HEK293 (cell line): Measurements from ENCODE around the gene ESCO1.

Experiments used
- GLI2 ChIP-seq: fragments of 450-650 bp; formaldehyde crosslinking; IDR thresholded peaks from 2 replicates; pipeline ENCODE4; 2017; ENCODE audit warnings: missing biosample characterization, missing genetic modification characterization, low read depth, borderline replicate concordance
- GLI4 ChIP-seq: fragments of 450-650 bp; formaldehyde crosslinking; IDR thresholded peaks from 2 replicates; pipeline ENCODE4 v1.5.1; 2016; ENCODE audit warnings: missing biosample characterization, missing genetic modification characterization
- IKZF3 ChIP-seq: fragments of 450-650 bp; IDR thresholded peaks from 2 replicates; pipeline ENCODE4 v1.5.0; 2018; ENCODE audit warnings: missing biosample characterization, mild to moderate bottlenecking, missing genetic modification characterization, moderate library complexity
- KLF9 ChIP-seq: fragments of 450-650 bp; formaldehyde crosslinking; IDR thresholded peaks from 2 replicates; pipeline ENCODE4 v1.5.1; 2016; ENCODE audit warnings: missing biosample characterization, missing genetic modification characterization, low read depth
- MYNN ChIP-seq: fragments of 450-650 bp; formaldehyde crosslinking; IDR thresholded peaks from 2 replicates; pipeline ENCODE4 v1.5.1; 2016; ENCODE audit warnings: missing biosample characterization, missing genetic modification characterization, borderline replicate concordance
- PRDM2 ChIP-seq: fragments of 450-650 bp; formaldehyde crosslinking; IDR thresholded peaks from 2 replicates; pipeline ENCODE4 v1.5.1; 2016; ENCODE audit warnings: missing biosample characterization, missing genetic modification characterization, borderline replicate concordance
- RBAK ChIP-seq: fragments of 450-650 bp; formaldehyde crosslinking; IDR thresholded peaks from 2 replicates; pipeline ENCODE4 v1.5.1; 2016; ENCODE audit warnings: missing biosample characterization, missing genetic modification characterization
- SETDB1 ChIP-seq: IDR thresholded peaks from one replicate; pipeline ENCODE4 v1.6.1; 2017; ENCODE audit warnings: mild to moderate bottlenecking, low read length, moderate library complexity, mixed read lengths; ENCODE audit not compliant: insufficient read length
- ZBTB20 ChIP-seq: fragments of 450-650 bp; formaldehyde crosslinking; IDR thresholded peaks from 2 replicates; pipeline ENCODE4 v1.5.1; 2016; ENCODE audit warnings: missing biosample characterization, missing genetic modification characterization
- ZFP3 ChIP-seq: fragments of 450-650 bp; formaldehyde crosslinking; IDR thresholded peaks from 2 replicates; pipeline ENCODE4 v1.5.1; 2016; ENCODE audit warnings: low read depth, missing biosample characterization, missing genetic modification characterization
- ZFP41 ChIP-seq: fragments of 450-650 bp; formaldehyde crosslinking; IDR thresholded peaks from 2 replicates; pipeline ENCODE4 v1.5.1; 2016; ENCODE audit warnings: missing biosample characterization, missing genetic modification characterization, borderline replicate concordance
- ZNF132 ChIP-seq: fragments of 450-650 bp; formaldehyde crosslinking; IDR thresholded peaks from 2 replicates; pipeline ENCODE4 v1.5.1; 2017; ENCODE audit warnings: missing biosample characterization, missing genetic modification characterization, borderline replicate concordance
- ZNF169 ChIP-seq: fragments of 450-650 bp; formaldehyde crosslinking; IDR thresholded peaks from 2 replicates; pipeline ENCODE4 v1.5.1; 2016; ENCODE audit warnings: missing biosample characterization, missing genetic modification characterization
- ZNF24 ChIP-seq: fragments of 450-650 bp; formaldehyde crosslinking; IDR thresholded peaks from 2 replicates; pipeline ENCODE4 v1.5.1; 2016; ENCODE audit warnings: missing biosample characterization, missing genetic modification characterization
- ZNF274 ChIP-seq, 2 experiments: fragments of 200-500 bp in 1 of 2; fragments of 450-650 bp in 1 of 2; sonication (Bioruptor generic) in 1 of 2; formaldehyde crosslinking in 1 of 2; IDR thresholded peaks; 2 replicates each; pipeline versions ENCODE4 v1.5.1 to v1.6.1; 2014 to 2016; ENCODE audit warnings: borderline replicate concordance in 1 of 2, inconsistent platforms in 1 of 2, low read length in 1 of 2, missing biosample characterization in 1 of 2, missing genetic modification characterization in 1 of 2
- ZNF292 ChIP-seq: fragments of 450-650 bp; formaldehyde crosslinking; IDR thresholded peaks from 2 replicates; pipeline ENCODE4 v1.5.1; 2016; ENCODE audit warnings: low read depth, missing biosample characterization, missing genetic modification characterization, borderline replicate concordance
- ZNF423 ChIP-seq: fragments of 450-650 bp; formaldehyde crosslinking; IDR thresholded peaks from 2 replicates; pipeline ENCODE4 v1.5.1; 2016; ENCODE audit warnings: missing biosample characterization, missing genetic modification characterization
- ZNF48 ChIP-seq: fragments of 450-650 bp; formaldehyde crosslinking; IDR thresholded peaks from 2 replicates; pipeline ENCODE4 v1.5.1; 2016; ENCODE audit warnings: missing biosample characterization, missing genetic modification characterization
- ZNF585B ChIP-seq: fragments of 450-650 bp; formaldehyde crosslinking; IDR thresholded peaks from 2 replicates; pipeline ENCODE4 v1.5.1; 2016; ENCODE audit warnings: missing biosample characterization, missing genetic modification characterization
- ZNF600 ChIP-seq: fragments of 450-650 bp; formaldehyde crosslinking; IDR thresholded peaks from 2 replicates; pipeline ENCODE4 v1.5.1; 2016; ENCODE audit warnings: missing biosample characterization, missing genetic modification characterization
- ZNF692 ChIP-seq: fragments of 450-650 bp; formaldehyde crosslinking; IDR thresholded peaks from 2 replicates; pipeline ENCODE4 v1.5.1; 2016; ENCODE audit warnings: missing biosample characterization, missing genetic modification characterization
- ZNF701 ChIP-seq: fragments of 450-650 bp; formaldehyde crosslinking; IDR thresholded peaks from 2 replicates; pipeline ENCODE4 v1.5.1; 2016; ENCODE audit warnings: missing biosample characterization, missing genetic modification characterization
- ZNF777 ChIP-seq: fragments of 450-650 bp; formaldehyde crosslinking; IDR thresholded peaks from 2 replicates; pipeline ENCODE4 v1.5.1; 2017; ENCODE audit warnings: missing biosample characterization, missing genetic modification characterization, borderline replicate concordance
- ZNF792 ChIP-seq: fragments of 450-650 bp; formaldehyde crosslinking; IDR thresholded peaks from 2 replicates; pipeline ENCODE4 v1.5.1; 2016; ENCODE audit warnings: missing biosample characterization, missing genetic modification characterization
- TF ChIP-seq, protein P1 (sequence below): fragments of 450-650 bp; formaldehyde crosslinking; optimal IDR thresholded peaks from 2 replicates; pipeline ENCODE3; 2016; ENCODE audit warnings: missing biosample characterization, mild to moderate bottlenecking, missing genetic modification characterization
- TF ChIP-seq, protein P2 (sequence below): fragments of 450-650 bp; formaldehyde crosslinking; IDR thresholded peaks from 2 replicates; pipeline ENCODE4; 2016; ENCODE audit warnings: missing biosample characterization, missing genetic modification characterization
- TF ChIP-seq, protein P3 (sequence below): fragments of 450-650 bp; IDR thresholded peaks from 2 replicates; pipeline ENCODE4 v1.5.1; 2018; ENCODE audit warnings: missing biosample characterization, missing genetic modification characterization

Gene ESCO1

GRCh38 chr18:21600526-21601410 is at the start of gene ESCO1 (continued):
- TF ChIP-seq SETDB1 (peak; percentile 38), ZFP41 (tag by site-specific recombination) (no peak), ZNF274 (IDR thresholded peaks at IDR 0.05; ENCODE audit: low read length) (no peak), ZNF274 (tag by site-specific recombination; IDR thresholded peaks at IDR 0.05; ENCODE audit: borderline replicate concordance) (no peak), IKZF3 (tag by site-specific recombination) (no peak), ZNF692 (tag by site-specific recombination) (peak; percentile 67; the same call in 1 of the 2 replicates), ZNF48 (tag by site-specific recombination) (no peak), ZNF169 (tag by site-specific recombination) (no peak), ZNF292 (tag by site-specific recombination) (no peak), GLI2 (tag by site-specific recombination) (no peak), ZNF600 (tag by site-specific recombination) (peak; percentile 7; the same call in 1 of the 2 replicates), ZNF585B (tag by site-specific recombination) (no peak), ZNF132 (no peak), ZBTB20 (peak; percentile 69), KLF9 (no peak; the same call in none of the 2 replicates), GLI4 (no peak), RBAK (tag by site-specific recombination) (no peak), MYNN (tag by site-specific recombination) (no peak), ZNF777 (tag by site-specific recombination) (peak; percentile 89; the same call in 1 of the 2 replicates), ZFP3 (tag by site-specific recombination) (peak; percentile 89), ZNF701 (tag by site-specific recombination) (no peak), ZNF423 (tag by site-specific recombination) (no peak; the same call in 1 of the 2 replicates), ZNF24 (tag by site-specific recombination) (peak; percentile 62; the same call in 1 of the 2 replicates), ZNF792 (0 out of 2 replicates have a peak, but pooled peaks have one; percentile 21), PRDM2 (tag by site-specific recombination) (no peak)
- TF ChIP-seq, protein P1, sequence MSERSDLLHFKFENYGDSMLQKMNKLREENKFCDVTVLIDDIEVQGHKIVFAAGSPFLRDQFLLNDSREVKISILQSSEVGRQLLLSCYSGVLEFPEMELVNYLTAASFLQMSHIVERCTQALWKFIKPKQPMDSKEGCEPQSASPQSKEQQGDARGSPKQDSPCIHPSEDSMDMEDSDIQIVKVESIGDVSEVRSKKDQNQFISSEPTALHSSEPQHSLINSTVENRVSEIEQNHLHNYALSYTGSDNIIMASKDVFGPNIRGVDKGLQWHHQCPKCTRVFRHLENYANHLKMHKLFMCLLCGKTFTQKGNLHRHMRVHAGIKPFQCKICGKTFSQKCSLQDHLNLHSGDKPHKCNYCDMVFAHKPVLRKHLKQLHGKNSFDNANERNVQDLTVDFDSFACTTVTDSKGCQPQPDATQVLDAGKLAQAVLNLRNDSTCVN: peak; percentile 84
- TF ChIP-seq, protein P2, sequence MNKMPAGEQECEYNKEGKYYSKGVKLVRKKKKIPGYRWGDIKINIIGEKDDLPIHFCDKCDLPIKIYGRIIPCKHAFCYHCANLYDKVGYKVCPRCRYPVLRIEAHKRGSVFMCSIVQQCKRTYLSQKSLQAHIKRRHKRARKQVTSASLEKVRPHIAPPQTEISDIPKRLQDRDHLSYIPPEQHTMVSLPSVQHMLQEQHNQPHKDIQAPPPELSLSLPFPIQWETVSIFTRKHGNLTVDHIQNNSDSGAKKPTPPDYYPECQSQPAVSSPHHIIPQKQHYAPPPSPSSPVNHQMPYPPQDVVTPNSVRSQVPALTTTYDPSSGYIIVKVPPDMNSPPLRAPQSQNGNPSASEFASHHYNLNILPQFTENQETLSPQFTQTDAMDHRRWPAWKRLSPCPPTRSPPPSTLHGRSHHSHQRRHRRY (tag by site-specific recombination): no peak
- TF ChIP-seq, protein P3, sequence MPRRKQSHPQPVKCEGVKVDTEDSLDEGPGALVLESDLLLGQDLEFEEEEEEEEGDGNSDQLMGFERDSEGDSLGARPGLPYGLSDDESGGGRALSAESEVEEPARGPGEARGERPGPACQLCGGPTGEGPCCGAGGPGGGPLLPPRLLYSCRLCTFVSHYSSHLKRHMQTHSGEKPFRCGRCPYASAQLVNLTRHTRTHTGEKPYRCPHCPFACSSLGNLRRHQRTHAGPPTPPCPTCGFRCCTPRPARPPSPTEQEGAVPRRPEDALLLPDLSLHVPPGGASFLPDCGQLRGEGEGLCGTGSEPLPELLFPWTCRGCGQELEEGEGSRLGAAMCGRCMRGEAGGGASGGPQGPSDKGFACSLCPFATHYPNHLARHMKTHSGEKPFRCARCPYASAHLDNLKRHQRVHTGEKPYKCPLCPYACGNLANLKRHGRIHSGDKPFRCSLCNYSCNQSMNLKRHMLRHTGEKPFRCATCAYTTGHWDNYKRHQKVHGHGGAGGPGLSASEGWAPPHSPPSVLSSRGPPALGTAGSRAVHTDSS (tag by site-specific recombination): no peak
